Measurements from ENCODE around the gene NIN.

NIN gene

DNA sequence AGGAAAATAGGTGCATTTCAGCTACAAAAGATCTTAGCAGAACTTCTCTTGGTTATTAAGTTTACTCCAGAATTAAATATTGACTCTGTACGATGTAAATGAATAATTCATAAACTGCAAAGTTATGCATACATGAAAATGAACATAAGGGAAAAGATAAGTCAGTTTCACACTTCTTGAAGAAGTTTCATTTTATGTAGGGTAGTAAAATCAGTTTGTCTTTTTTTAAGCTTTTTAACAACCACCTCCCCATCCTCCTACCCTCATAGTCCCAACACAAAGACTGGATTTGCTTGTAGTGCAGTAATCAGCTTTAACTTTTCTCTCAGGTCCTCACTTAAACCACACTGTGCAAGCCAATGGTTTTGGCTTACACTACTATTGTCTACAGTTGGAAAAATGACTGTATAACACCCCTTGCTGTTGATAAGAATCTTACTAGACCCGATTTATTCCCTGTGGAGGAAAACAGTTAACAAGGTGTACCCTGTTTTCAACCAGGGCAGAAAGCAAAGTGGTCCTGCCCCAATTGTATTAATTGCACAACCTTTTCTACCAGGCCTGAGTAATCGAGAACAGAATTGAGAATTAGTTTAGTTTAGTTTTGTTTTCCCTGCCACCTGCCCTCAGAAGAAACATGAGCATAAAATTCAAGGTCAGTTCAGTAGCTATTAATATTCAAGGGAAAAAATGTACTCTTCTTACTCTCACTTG, 44.1 kb downstream of the NIN start:
- no peak for DNase-seq

- DNase-seq = no peak
Measured at GRCh38 chr14:50785457-50786063, 45.4 kb downstream of the NIN start.

DNA sequence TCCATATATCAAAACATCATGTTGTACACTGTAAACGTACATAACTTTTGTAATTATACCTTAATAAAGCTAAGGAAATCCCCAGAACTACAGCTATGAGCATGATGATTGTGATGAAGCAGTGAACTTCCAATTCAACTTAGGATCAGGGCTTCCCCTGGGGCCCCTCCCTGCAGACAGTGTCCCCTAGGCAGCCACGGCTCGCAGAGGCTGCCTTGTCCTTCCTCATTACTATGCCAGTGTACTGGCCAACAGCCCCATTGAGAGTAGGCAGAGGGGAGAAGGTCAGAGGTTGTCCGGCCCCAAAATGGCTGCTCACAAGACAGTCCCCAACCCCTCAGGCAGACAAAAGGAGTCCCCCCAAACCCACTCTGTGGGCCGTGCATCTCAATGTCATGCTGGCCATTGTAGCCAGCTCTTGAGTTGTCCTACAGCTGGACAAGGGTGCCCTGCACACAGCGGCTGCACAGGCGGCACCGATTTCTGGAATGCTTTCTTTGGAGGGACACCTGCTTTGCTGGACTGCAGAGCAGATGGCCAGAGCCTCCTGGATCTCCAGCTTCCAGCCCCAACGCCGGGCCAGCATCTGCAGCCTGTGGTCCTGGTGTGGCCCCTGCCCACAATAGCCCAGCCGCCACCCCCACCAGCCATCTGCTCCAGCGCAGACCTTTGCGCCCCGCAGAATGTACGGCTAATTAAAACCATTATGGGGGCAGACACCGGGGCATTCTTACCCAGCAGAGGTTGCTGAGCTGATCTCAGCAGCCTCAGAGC, 46.1 kb downstream of the NIN start:
- peak; percentile 23 for DNase-seq

DNA sequence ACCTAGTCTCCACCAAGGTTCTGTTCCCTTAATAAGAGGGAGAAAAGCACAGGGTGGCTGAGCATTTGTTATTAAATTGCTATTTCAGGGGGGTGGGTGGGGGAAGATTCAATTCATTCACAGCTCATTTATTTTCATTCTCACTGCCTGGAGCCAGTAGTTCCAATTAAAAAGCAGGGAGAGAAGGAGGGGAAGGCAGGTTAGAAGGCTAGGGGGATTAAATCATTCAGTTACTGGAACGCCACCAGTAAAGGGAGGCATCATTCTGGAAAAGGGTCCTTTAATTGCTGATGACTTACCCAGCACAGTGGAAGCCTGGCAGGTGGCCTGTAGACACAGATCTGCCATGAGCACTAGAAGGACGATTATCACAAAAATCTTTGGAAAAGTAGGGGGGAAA, 47.4 kb downstream of the NIN start:
- DNase-seq = no peak

- no peak for DNase-seq
Measured at GRCh38 chr14:50780393-50780792, 50.6 kb downstream of the NIN start.

- no peak for DNase-seq
Measured at GRCh38 chr14:50778721-50779483, 52.1 kb downstream of the NIN start.

GRCh38 chr14:50776522-50776921, 54.4 kb downstream of the NIN start:
- DNase-seq = no peak

DNA sequence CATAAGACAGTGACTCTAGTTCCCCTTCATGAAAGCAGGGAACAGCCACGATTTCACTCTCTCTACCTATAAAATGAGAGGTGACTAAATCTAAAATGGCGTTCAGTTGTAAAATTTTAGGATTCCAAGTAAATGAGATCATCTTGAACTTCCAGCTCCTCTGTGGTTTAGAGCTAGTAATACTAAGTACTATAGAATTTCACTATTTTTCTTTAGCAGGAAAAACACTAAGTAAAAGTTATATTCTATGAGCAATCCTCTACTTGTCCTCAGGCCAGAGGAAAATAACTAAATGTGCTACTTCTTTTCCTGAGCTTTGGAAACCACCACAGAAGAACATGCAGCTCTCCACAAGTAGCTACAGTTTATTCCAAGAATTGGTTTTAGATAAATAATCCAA, 55.6 kb downstream of the NIN start:
- DNase-seq = no peak

DNA sequence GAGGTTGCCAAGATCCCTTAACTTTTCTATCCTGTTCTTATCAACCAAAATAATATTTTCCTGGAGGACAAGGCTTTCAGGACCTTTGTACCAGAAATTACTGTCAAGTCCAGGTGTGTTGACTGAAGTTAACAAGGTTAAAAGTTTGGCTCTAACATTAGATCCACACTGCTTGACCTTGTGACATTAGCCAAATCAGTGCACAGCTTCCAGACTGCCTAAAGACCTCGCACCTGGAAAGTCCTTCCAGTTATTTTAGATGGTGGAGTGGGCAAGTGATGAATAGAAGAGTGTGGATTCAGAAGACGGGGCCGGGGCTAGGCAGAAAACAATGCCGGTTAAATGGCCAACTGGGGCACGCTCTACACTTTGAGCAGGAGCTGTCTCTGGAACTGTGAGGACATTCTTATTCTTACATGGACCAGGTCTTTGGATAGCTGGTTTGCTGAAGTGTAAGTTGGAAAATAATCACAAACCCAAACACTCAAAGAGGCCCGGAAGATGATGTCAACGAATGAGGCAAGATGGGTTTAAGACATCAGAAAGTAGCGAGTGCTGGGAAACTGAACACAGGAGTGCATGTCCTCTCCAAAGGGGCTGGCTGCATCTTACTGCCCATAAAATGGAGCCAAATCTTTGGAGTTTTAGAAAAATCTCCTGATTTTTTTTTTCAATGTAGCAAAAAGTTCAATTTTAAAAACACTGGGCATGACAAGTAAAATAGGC, 56.3 kb downstream of the NIN start:
- DNase-seq = no peak

- peak; percentile 39 for DNase-seq
Measured at GRCh38 chr14:50773632-50774541, 57.1 kb downstream of the NIN start.

DNA sequence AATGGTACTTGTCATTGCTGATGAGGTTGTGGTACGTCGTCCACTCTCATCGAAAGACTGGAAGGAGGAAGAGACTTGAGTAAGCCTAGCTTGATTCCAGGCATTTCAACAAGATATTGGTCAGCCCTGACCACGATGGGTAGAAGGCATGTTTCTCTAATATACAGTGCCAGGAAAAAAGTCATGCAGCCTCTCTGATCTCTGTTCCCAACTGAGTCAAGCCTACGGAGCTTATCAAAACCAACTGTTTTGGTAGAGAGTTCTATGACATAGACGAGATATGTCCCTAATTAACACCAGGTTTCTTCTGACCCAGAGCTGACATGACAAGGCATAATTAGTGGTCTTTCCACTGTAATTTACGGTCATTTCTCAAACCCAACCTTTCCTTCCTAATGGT, 58.5 kb downstream of the NIN start:
- DNase-seq = no peak

DNA sequence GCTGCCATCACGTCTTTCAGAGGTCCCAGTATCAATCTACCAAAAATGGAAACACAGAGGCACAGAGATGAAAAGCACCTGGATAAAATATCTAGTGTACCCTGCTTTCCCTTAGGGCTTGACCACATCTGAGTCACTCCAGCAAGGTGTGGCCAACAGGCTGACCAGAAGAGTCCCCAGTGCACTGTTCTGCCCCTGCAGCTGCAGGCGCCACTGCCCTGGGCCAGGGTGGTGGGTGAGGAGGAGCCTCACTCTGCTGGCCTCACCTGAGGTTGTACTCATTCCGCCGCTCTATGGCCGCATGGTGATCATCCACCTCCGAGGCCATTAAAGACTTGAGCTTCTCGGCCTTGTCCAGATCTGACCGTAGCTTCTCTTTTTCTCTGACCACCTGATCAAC, 60.4 kb downstream of the NIN start:
- no peak for DNase-seq

DNA sequence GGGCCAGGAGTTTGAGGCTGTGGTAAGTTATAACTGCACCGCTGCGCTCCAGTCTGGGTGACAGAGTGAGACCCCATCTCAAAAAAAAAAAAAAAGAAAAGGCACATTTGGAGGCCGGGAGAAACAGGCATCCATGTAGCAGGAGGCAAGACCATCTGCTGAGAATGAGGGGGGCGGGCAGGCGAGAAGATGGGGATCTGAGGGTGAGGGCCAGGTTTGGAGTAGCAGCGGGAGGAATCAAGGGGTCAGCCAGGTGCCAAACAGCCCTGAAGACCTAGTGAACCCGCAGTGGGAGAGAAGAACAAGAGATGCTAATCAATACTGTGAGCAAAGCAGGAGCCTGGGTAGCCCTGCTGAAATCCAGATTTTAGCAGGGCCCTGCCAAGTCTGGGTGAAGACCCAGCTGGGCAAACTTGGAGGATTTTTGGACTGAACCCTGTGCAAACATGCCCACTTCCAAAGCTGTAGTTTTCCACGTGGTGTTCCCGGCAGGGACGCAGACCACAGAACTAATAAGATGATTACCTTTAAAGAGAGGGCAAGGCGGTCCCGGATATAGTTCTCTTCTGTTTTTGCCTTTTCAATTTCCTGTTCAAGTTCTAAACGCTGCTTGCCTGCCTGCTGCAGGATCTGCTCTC, 61.0 kb downstream of the NIN start:
- DNase-seq = no peak

DNA sequence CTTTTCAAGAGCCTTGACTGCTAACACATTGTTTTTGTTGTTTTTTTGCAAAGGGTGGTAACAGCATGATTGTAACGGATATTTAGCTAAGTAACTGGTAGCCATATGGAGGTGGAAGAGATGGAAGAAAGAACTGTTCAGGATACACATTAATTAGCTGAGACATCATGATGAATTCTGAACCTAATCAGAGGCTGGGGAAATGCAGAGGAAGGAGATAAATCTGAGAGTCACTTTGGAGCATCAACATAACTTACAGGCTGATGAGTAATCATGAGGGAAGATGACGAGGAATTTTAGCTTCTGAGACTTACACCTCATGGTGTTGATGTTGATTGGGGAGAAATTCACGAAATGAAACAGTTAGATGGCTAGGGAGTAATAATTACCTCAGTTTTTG, 62.3 kb downstream of the NIN start:
- DNase-seq = no peak

- DNase-seq = no peak
Measured at GRCh38 chr14:50766338-50766886, 64.5 kb downstream of the NIN start.

DNA sequence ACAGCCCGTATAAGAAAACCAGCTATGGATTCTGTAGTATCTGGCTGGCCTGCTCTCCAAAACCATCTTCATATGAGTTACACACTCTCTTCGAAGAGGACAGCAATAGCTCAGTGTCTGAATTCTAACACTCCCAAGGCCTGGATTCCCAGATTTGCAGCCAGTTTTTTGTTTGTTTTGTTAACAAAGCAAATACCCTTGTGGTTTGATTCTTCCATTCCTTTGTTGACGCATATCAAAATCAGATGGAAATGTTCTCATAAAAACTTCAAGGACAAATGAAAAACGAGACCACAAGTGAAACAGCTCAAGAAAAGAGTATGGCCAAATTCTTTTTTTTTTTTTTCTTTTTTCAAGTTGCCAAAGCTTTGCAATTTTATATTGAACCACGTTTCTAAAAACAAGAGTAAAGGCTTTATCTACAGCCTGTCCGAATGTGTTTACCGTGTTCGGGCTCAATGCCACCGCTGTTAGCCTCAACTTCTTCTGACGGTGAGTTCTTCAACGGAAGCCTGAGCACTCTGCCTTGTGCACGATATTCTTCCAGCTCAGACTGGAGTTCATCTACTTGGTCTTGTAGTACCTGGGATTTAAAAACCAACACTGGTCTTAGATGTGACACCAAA, 67.5 kb downstream of the NIN start:
- DNase-seq = no peak

GRCh38 chr14:50762931-50763300, 68.0 kb downstream of the NIN start:
- no peak for DNase-seq

DNA sequence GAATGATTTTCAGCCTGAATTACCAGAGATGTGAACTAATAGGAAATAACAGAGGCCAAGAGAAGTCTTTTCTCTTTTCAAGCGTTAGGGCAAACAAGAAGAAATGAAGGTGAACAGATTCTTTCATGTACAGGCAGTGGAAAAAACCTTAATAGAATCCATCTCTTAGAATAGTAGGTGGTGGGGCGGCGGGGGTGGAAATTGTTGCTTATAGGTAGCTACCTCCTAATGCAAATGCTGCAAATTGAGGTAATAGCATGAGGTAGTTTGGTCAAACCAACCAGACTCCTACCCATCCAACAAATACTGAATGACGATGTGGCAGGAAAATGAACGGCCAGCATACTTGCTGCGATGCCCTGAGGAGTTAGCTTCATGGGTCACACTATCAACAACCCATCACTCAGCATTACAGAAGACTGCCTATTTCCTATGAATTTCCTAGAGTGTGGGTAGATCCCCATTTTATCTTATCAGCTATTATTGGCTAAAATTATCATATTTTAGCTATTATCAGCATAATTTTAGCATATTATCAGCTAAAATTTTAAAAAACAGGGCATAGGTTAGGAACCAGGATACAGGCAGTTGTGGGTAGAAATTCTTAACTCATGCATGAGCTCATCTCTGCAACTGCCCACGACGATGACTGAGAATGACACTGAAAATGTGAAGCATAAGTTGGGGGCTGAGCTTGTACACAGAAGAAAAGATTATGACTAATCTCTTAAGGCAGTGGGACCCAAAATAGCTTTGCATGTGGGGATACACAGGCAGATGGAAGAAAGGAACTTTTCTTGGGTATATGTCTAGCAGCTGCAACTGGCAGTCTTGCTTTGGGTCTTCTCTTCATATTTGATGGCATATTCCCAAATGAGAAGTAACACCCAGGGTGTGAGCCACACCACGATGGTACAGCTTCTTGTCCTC, 68.7 kb downstream of the NIN start:
- DNase-seq = no peak
